Astrocyte of the hippocampus (primary cell): ENCODE data around the gene MS4A1.
"Not testable (repeated sequence)": the region's sequence is repeated elsewhere in the genome, so short reads cannot be mapped to it uniquely, and the experiment has no call there.

Source experiments
- DNase-seq: peaks from one replicate; pipeline ENCODE4 v3.0.0; 2011; ENCODE audit warnings: low read depth, low spot score

Gene MS4A1

GRCh38 chr11:60502221-60502775 lies 46.7 kb downstream of the MS4A1 start:
- no peak for DNase-seq

GRCh38 chr11:60504219-60504905 lies 48.7 kb downstream of the MS4A1 start:
- DNase-seq, result no peak

GRCh38 chr11:60509609-60510008 lies 54.0 kb downstream of the MS4A1 start:
- not testable (repeated sequence) for DNase-seq

- DNase-seq, result not testable (repeated sequence)
Observed at GRCh38 chr11:60510209-60510608, 54.6 kb downstream of the MS4A1 start.

GRCh38 chr11:60511393-60511792 lies 55.7 kb downstream of the MS4A1 start:
- DNase-seq, result no peak

GRCh38 chr11:60512651-60513225 lies 57.1 kb downstream of the MS4A1 start:
- DNase-seq, result no peak

GRCh38 chr11:60513496-60514460 lies 58.1 kb downstream of the MS4A1 start:
- no peak for DNase-seq

GRCh38 chr11:60515144-60515855 lies 59.7 kb downstream of the MS4A1 start, which contains the start of gene MS4A13:
Gene MS4A13 (plus strand): TSS chr11:60515392. CDS start chr11:60518084, 2,692 bp downstream.
- no peak for DNase-seq
